AG04449 (cell line): ENCODE data around the gene CAPNS2.

ENCODE experiments used
- CTCF ChIA-PET: fragments of 350-600 bp; formaldehyde crosslinking; extraction: SDS; loops from one replicate; lab custom pipeline; 2021; ENCODE audit warnings: antibody characterized with exemption; lab: Yijun Ruan, JAX
- POLR2A ChIA-PET: fragments of 400-600, 350-600 bp; formaldehyde crosslinking; extraction: SDS; loops from one replicate; lab custom pipeline; 2020; ENCODE audit warnings: antibody characterized with exemption, inconsistent platforms; lab: Yijun Ruan, JAX
- DNase-seq: peaks from one replicate; pipeline ENCODE4 v3.0.0-alpha.2; 2010; ENCODE audit warnings: low read depth, low spot score
- H3K4me3 ChIP-seq: 2 replicates; pipeline ENCODE4 v1.5.1; 2011; ENCODE audit warnings: low read depth, mild to moderate bottlenecking, control low read depth, low read length
- TF ChIP-seq, protein P1 (sequence below): IDR thresholded peaks from one replicate; pipeline ENCODE4 v1.5.1; 2011; ENCODE audit warnings: mild to moderate bottlenecking, moderate library complexity, low read length, control low read depth, inconsistent platforms; ENCODE audit not compliant: insufficient read depth; ENCODE audit errors: missing control alignments

CAPNS2 gene

DNA sequence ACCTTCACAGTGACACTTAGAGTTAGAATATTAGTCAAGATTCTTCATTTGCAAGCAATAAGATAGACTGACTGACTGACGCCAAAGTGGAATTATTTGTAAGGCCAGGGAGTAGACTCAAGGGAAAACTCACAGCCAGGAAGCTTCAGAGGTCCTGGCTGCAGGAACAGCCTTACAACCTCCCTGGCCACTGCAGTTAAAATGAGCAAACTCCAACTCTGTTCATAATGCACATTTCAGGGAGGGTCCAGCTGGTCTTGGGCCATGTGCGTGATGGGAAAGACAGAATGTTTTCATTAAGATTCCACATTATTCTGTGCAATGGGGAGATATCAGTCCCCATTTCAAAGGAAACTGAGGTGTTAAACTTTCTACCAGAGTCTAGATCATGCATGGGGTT is 9.9 kb downstream of the CAPNS2 start:
- TF ChIP-seq, protein P1, sequence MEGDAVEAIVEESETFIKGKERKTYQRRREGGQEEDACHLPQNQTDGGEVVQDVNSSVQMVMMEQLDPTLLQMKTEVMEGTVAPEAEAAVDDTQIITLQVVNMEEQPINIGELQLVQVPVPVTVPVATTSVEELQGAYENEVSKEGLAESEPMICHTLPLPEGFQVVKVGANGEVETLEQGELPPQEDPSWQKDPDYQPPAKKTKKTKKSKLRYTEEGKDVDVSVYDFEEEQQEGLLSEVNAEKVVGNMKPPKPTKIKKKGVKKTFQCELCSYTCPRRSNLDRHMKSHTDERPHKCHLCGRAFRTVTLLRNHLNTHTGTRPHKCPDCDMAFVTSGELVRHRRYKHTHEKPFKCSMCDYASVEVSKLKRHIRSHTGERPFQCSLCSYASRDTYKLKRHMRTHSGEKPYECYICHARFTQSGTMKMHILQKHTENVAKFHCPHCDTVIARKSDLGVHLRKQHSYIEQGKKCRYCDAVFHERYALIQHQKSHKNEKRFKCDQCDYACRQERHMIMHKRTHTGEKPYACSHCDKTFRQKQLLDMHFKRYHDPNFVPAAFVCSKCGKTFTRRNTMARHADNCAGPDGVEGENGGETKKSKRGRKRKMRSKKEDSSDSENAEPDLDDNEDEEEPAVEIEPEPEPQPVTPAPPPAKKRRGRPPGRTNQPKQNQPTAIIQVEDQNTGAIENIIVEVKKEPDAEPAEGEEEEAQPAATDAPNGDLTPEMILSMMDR: no peak
- DNase-seq: no peak
- ChIA-PET POLR2A (no interaction called here), CTCF (interaction anchor here (0.9 to 1.2 kb wide), 2 partner anchors 9 to 11 kb away, joined by 3 read pairs; no protein-coding TSS in a partner anchor)
- H3K4me3 ChIP-seq: no peak overlapping the region

DNA sequence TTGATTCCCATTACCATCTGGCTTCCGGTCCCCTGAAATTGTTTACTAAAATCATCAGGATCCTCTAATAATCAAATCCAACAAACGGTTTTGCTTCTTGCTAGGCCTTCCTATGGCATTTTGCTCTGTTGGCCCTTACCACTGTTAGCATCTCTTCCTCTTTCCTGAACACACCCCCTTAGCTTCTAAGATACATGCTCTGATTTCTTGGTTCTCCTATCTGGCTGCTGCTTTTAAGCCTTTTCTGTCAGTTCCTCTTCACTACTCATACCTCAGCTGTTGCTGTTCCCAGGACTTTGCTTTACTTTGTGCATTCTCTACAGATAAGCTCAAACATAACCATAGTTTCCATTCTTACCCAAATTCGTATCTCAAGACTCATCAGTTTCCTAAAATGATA is 11.4 kb downstream of the CAPNS2 start:
- no peak overlapping the region for H3K4me3 ChIP-seq
- CTCF ChIA-PET: interaction anchor here (2.0 kb wide), 1 partner anchor 113 kb away, joined by 8 read pairs; no protein-coding TSS in a partner anchor
- POLR2A ChIA-PET: no interaction called here
- DNase-seq: no peak
- TF ChIP-seq, protein P1: no peak

DNA sequence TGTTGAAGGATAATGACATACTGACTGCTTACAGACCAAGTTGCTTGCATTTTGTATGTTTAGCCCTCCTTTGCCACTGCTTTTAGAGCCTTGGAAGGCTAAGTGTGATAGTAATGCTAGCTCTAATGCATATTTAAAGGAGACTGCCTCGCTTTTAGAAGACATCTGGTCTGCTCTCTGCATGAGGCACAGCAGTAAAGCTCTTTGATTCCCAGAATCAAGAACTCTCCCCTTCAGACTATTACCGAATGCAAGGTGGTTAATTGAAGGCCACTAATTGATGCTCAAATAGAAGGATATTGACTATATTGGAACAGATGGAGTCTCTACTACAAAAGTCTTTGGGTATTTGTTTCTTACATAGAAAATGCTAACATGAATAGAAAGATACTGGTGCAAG is 19.1 kb downstream of the CAPNS2 start:
- TF ChIP-seq, protein P1: no peak
- ChIA-PET POLR2A (no interaction called here), CTCF (interaction anchor here (1.5 kb wide), 1 partner anchor 121 kb away, joined by 3 read pairs; no protein-coding TSS in a partner anchor)
- DNase-seq: no peak
- no peak overlapping the region for H3K4me3 ChIP-seq

DNA sequence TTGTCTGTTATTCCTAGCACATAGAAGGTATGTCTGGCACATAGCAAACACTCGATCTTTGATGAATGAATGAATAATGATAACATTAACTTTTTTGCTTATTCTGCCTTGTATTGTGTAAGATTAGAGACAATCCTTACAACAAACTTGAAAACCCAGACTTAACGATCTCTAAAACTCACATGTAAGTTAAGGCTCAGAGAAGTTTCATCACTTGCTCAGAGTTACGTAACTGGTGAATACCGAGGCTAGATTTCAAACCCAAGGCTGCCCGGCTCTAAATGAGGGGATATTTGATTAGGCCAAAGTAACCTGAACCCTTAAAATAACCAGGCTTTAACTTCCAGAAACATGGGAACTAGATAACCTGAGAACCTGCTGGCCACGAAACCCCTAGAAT is 22.3 kb downstream of the CAPNS2 start:
- H3K4me3 ChIP-seq: no peak overlapping the region
- TF ChIP-seq, protein P1: no peak
- POLR2A ChIA-PET: no interaction called here
- no peak for DNase-seq
- CTCF ChIA-PET: no interaction called here

DNA sequence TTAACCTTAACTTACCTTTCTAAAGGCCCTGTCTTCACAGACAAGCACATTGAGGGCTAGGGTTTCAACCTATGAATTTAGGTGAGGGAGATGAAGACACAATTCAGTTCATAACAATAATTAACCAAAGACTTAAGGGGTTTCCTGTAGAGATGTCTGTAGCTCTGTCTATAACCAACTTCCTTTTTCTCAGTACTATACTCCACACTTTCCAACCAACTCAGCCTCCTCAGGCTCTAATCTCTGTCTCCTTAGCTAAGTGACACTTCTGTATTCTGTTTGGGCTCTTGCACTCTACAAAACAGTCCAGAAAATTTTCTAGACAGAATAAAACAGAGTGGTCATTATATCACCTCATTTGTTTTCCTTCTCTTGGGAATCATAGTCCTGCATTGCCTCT is 25.8 kb downstream of the CAPNS2 start:
- DNase-seq: no peak
- ChIA-PET POLR2A (no interaction called here), CTCF (no interaction called here)
- no peak overlapping the region for H3K4me3 ChIP-seq
- TF ChIP-seq, protein P1: no peak

DNA sequence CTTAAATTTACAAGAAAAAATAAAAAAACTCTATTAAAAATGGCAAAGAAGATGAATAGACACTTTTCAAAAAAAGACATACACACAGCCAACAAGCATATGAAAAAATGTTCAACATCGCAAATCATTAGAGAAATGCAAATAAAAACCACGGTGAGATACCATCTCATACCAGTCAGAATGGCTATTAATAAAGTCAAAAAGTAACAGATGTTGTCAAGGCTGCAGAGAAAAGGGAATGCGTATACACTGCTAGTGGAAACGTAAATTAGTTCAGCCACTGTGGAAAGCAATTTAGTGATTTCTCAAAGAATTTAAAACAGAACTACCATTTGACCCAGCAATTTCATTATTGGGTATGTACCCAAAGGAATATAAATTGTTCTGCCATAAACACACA is 31.4 kb downstream of the CAPNS2 start:
- H3K4me3 ChIP-seq: no peak overlapping the region
- TF ChIP-seq, protein P1: no peak
- DNase-seq: no peak
- ChIA-PET CTCF (no interaction called here), POLR2A (no interaction called here)
